GM23338 (cell line): Measurements from ENCODE around the gene SLC7A6.

Experiments
- CREB1 ChIP-seq: fragments of 250-450 bp; sonication (Bioruptor Pico); IDR thresholded peaks from 2 replicates; pipeline ENCODE4 v1.5.0; 2020; ENCODE audit warnings: low read depth, mild to moderate bottlenecking, moderate library complexity
- CTCF ChIP-seq, 2 experiments: fragments of 200-600 bp in 1 of 2; sonication (generic) in 1 of 2; conservative IDR thresholded peaks; 2 replicates each; pipeline versions ENCODE4 v1.5.1 to v1.6.1; 2016 to 2017; ENCODE audit warnings: antibody characterized with exemption in 2 of 2, low read depth in 2 of 2, mild to moderate bottlenecking in 2 of 2, moderate library complexity in 1 of 2
- ETS1 ChIP-seq: IDR thresholded peaks from 2 replicates; pipeline ENCODE4 v1.6.1; 2016; ENCODE audit warnings: antibody characterized with exemption
- EZH2 ChIP-seq: fragments of 200-600 bp; sonication (generic); IDR thresholded peaks from one replicate; pipeline ENCODE4 v1.8.0; 2017; ENCODE audit warnings: antibody characterized with exemption, mild to moderate bottlenecking, low read depth; ENCODE audit not compliant: unreplicated experiment
- EZH2phosphoT487 ChIP-seq: fragments of 200-600 bp; sonication (generic); IDR thresholded peaks from one replicate; pipeline ENCODE4 v1.8.1; 2018; ENCODE audit warnings: antibody characterized with exemption; ENCODE audit not compliant: unreplicated experiment
- JUNB ChIP-seq: IDR thresholded peaks from one replicate; pipeline ENCODE4 v1.6.1; 2016; ENCODE audit warnings: antibody characterized with exemption; ENCODE audit not compliant: unreplicated experiment
- POLR2AphosphoS5 ChIP-seq: IDR thresholded peaks from 2 replicates; pipeline ENCODE4 v1.6.1; 2016; ENCODE audit warnings: antibody characterized with exemption, low read depth
- REST ChIP-seq: IDR thresholded peaks from one replicate; pipeline ENCODE4 v1.6.1; 2018; ENCODE audit warnings: antibody characterized with exemption; ENCODE audit not compliant: unreplicated experiment
- STAT1 ChIP-seq: IDR thresholded peaks from one replicate; pipeline ENCODE4 v1.6.1; 2016; ENCODE audit warnings: antibody characterized with exemption; ENCODE audit not compliant: unreplicated experiment
- ZNF114 ChIP-seq: fragments of 250-450 bp; sonication (Bioruptor Pico); IDR thresholded peaks from 2 replicates; pipeline ENCODE4 v1.5.0; 2020; ENCODE audit warnings: mild to moderate bottlenecking, moderate library complexity
- ZNF331 ChIP-seq: fragments of 250-450 bp; sonication (Bioruptor Pico); IDR thresholded peaks from 2 replicates; pipeline ENCODE4 v1.5.0; 2020; ENCODE audit warnings: low read depth, mild to moderate bottlenecking, moderate library complexity

GRCh38 chr16:68250951-68251350 lies 13.4 kb upstream of the SLC7A6 start:
- no peak for TF ChIP-seq CREB1 (CRISPR knock-in tag)
- TF ChIP-seq CTCF (conservative IDR thresholded peaks at IDR 0.05; ENCODE audit: low read depth in 2 of 2): no peak
- no peak for TF ChIP-seq POLR2AphosphoS5
- TF ChIP-seq ZNF114: no peak
- no peak for TF ChIP-seq EZH2phosphoT487
- no peak for TF ChIP-seq EZH2
- TF ChIP-seq ETS1: no peak
- TF ChIP-seq ZNF331: no peak
- no peak for TF ChIP-seq STAT1
- TF ChIP-seq REST: no peak
- TF ChIP-seq JUNB: no peak
